Spleen (tissue), 7 donors: Measurements from ENCODE around the gene CNIH2.

ENCODE experiments used
- POLR2A ChIP-seq, 3 donors: fragments of 450-650 bp; IDR thresholded peaks; one replicate each; pipeline ENCODE4 v1.5.1; 2017; ENCODE audit warnings: antibody characterized with exemption in 3 of 3, mild to moderate bottlenecking in 1 of 3
- TF ChIP-seq, protein P1 (sequence below), 11 experiments: fragments of 200-600 bp in 7 of 11; fragments of 450-650 bp in 4 of 11; sonication (generic) in 4 of 11; IDR thresholded peaks in 8 of 11; conservative IDR thresholded peaks in 3 of 11; 1 replicate in 7 of 11; 2 replicates in 4 of 11; pipeline versions ENCODE4 v1.4.0 to v1.8.0; 2016 to 2021; ENCODE audit warnings: antibody characterized with exemption in 11 of 11, inconsistent platforms in 4 of 11, mild to moderate bottlenecking in 1 of 11
- donor health status: DM: no; HTN: no; CAD: no; lungs with moderate emphysema.
- donor health status: DM: no; HTN: no; CAD: no.
- donor health status: DM: no; HTN: no; CAD: no.

GRCh38 chr11:66313321-66314185 lies 35.6 kb downstream of the CNIH2 start:
- TF ChIP-seq, protein P1, sequence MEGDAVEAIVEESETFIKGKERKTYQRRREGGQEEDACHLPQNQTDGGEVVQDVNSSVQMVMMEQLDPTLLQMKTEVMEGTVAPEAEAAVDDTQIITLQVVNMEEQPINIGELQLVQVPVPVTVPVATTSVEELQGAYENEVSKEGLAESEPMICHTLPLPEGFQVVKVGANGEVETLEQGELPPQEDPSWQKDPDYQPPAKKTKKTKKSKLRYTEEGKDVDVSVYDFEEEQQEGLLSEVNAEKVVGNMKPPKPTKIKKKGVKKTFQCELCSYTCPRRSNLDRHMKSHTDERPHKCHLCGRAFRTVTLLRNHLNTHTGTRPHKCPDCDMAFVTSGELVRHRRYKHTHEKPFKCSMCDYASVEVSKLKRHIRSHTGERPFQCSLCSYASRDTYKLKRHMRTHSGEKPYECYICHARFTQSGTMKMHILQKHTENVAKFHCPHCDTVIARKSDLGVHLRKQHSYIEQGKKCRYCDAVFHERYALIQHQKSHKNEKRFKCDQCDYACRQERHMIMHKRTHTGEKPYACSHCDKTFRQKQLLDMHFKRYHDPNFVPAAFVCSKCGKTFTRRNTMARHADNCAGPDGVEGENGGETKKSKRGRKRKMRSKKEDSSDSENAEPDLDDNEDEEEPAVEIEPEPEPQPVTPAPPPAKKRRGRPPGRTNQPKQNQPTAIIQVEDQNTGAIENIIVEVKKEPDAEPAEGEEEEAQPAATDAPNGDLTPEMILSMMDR (IDR thresholded peaks at IDR 0.05 in 8 of 11, conservative IDR thresholded peaks at IDR 0.05 in 3 of 11) = no peak
- no peak for TF ChIP-seq POLR2A (IDR thresholded peaks at IDR 0.05)
